GM19099 (cell line): ENCODE measurements around the gene POLR2F.

Experiments
- POLR2A ChIP-seq: IDR thresholded peaks from 3 replicates; pipeline ENCODE4 v1.6.1; 2011; ENCODE audit warnings: low read depth; ENCODE audit not compliant: insufficient read length; ENCODE audit errors: extremely low read depth

Gene POLR2F

GRCh38 chr22:37999640-38000272 is 46.3 kb downstream of the POLR2F start:
- TF ChIP-seq POLR2A = no peak

GRCh38 chr22:38005943-38006342 is 52.4 kb downstream of the POLR2F start:
- TF ChIP-seq POLR2A = no peak

- TF ChIP-seq POLR2A = no peak
Measured at GRCh38 chr22:38006906-38007305, 53.4 kb downstream of the POLR2F start.

GRCh38 chr22:38007330-38007902 is 53.9 kb downstream of the POLR2F start:
- no peak for TF ChIP-seq POLR2A

- no peak for TF ChIP-seq POLR2A
Measured at GRCh38 chr22:38009000-38009806, 55.7 kb downstream of the POLR2F start.

GRCh38 chr22:38012604-38013072 is 59.1 kb downstream of the POLR2F start:
- no peak for TF ChIP-seq POLR2A

- TF ChIP-seq POLR2A = no peak
Measured at GRCh38 chr22:38014083-38014482, 60.6 kb downstream of the POLR2F start.

- no peak for TF ChIP-seq POLR2A
Measured at GRCh38 chr22:38016182-38017151, 63.0 kb downstream of the POLR2F start.

- no peak for TF ChIP-seq POLR2A
Measured at GRCh38 chr22:38017272-38017920, 63.9 kb downstream of the POLR2F start.

- TF ChIP-seq POLR2A = no peak
Measured at GRCh38 chr22:38017939-38018885, 64.7 kb downstream of the POLR2F start.
